ENCODE results near the gene FXR2.
A peak's percentile ranks its signal among the peaks of the same experiment; 100 is the strongest.

DNA sequence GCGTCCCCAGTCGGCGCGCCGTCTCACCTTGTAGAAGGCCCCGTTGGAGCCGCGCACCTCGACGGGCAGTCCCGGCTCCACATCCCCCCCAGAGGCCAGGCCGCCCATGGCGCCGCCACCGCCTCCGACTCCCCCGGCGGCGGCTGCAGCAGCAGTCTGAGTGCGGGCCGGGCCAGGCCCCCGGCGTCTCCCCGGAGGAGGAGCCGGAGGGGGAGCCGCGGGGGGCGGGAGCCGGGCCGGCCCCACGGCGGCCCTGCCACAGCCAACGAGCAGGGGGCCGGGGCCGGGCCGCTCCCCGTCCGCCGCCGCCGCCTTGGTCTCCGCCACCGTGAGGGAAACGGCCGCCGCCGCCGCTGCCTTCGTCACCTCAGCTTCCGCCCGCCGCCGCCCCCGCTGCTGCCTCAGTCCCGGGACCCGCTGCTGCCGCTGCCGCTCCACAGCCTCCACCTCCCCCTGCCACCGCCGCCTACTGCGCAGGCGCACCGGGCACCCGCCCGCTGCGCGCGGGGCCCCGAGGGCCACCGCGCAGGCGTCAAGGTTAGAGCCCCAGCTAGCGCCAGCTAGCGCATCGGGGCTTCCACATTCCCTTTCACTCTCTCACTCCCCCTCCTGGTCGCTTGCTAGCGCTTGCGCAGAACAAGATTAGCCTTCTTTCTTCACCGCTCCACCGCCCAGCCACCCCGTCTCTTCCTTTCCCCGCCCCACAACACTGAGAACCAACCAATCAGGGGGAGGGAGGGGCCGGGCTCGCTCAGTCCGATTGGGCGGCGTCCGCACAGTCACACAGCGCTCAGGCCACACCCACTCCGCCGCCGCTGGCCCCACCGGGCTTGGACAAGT, at the start of gene FXR2:
- TF ChIP-seq, protein P1, sequence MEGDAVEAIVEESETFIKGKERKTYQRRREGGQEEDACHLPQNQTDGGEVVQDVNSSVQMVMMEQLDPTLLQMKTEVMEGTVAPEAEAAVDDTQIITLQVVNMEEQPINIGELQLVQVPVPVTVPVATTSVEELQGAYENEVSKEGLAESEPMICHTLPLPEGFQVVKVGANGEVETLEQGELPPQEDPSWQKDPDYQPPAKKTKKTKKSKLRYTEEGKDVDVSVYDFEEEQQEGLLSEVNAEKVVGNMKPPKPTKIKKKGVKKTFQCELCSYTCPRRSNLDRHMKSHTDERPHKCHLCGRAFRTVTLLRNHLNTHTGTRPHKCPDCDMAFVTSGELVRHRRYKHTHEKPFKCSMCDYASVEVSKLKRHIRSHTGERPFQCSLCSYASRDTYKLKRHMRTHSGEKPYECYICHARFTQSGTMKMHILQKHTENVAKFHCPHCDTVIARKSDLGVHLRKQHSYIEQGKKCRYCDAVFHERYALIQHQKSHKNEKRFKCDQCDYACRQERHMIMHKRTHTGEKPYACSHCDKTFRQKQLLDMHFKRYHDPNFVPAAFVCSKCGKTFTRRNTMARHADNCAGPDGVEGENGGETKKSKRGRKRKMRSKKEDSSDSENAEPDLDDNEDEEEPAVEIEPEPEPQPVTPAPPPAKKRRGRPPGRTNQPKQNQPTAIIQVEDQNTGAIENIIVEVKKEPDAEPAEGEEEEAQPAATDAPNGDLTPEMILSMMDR (IDR thresholded peaks at IDR 0.05; ENCODE audit: poor library complexity, severe bottlenecking): peak; percentile 99
- TF ChIP-seq EZH2 (IDR thresholded peaks at IDR 0.05; ENCODE audit: borderline replicate concordance, insufficient read depth, low read length, poor library complexity, severe bottlenecking) (no peak), POLR2AphosphoS5 (IDR thresholded peaks at IDR 0.05) (peak; percentile 98), TAF1 (IDR thresholded peaks at IDR 0.05; ENCODE audit: low read depth) (no peak), MXI1 (conservative IDR thresholded peaks at IDR 0.05; ENCODE audit: poor library complexity, severe bottlenecking) (peak; percentile 42), RAD21 (conservative IDR thresholded peaks at IDR 0.05) (peak; percentile 56), EP300 (conservative IDR thresholded peaks at IDR 0.05; ENCODE audit: poor library complexity, severe bottlenecking) (peak; percentile 69)
- TF ChIP-seq, protein P2, sequence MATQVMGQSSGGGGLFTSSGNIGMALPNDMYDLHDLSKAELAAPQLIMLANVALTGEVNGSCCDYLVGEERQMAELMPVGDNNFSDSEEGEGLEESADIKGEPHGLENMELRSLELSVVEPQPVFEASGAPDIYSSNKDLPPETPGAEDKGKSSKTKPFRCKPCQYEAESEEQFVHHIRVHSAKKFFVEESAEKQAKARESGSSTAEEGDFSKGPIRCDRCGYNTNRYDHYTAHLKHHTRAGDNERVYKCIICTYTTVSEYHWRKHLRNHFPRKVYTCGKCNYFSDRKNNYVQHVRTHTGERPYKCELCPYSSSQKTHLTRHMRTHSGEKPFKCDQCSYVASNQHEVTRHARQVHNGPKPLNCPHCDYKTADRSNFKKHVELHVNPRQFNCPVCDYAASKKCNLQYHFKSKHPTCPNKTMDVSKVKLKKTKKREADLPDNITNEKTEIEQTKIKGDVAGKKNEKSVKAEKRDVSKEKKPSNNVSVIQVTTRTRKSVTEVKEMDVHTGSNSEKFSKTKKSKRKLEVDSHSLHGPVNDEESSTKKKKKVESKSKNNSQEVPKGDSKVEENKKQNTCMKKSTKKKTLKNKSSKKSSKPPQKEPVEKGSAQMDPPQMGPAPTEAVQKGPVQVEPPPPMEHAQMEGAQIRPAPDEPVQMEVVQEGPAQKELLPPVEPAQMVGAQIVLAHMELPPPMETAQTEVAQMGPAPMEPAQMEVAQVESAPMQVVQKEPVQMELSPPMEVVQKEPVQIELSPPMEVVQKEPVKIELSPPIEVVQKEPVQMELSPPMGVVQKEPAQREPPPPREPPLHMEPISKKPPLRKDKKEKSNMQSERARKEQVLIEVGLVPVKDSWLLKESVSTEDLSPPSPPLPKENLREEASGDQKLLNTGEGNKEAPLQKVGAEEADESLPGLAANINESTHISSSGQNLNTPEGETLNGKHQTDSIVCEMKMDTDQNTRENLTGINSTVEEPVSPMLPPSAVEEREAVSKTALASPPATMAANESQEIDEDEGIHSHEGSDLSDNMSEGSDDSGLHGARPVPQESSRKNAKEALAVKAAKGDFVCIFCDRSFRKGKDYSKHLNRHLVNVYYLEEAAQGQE (IDR thresholded peaks at IDR 0.05; ENCODE audit: borderline replicate concordance): no peak

All from neural cell (in vitro differentiated cells).